ENCODE data around the gene FHOD1.

The FHOD1 gene

DNA sequence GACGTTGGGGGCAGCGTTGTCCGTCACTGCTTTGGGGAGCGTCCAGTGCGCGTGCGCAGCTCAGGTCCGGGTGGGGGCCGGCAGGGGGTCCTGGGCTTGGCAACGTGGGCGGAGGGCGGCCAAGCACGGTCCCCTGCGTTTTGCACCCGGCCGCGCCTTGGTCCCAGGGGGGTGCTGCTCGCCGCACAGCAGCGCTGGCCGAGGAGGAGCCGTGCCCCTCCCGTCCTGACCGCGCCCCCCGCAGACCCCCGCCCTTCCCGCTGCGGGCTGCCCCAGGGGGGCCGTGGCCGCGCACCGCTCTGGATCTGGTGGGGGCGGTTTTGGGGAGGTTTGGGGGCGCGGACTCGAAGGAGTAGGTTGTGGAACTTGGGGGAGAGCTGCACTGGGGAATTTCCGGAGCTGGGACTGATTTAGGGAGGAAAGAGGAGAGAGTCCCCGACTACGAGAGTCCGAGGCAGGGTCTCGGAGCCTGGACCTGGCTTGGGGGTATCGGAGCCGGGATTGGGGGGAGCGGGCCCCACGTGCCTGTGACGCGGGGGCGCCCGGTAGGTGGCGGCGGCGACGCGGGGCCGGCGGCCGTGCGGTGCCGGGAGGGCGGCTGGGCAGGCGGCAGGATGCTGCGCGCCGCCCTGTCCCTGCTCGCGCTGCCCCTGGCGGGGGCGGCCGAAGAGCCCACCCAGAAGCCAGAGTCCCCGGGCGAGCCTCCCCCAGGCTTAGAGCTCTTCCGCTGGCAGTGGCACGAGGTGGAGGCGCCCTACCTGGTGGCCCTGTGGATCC lies 1.3 kb upstream of the FHOD1 start, which contains the start of gene SLC9A5:
Gene SLC9A5 (plus strand): TSS at position 579 of the 777 bp plus-strand sequence. CDS start 36 bp downstream, at position 615.
- DNase-seq: no peak

DNA sequence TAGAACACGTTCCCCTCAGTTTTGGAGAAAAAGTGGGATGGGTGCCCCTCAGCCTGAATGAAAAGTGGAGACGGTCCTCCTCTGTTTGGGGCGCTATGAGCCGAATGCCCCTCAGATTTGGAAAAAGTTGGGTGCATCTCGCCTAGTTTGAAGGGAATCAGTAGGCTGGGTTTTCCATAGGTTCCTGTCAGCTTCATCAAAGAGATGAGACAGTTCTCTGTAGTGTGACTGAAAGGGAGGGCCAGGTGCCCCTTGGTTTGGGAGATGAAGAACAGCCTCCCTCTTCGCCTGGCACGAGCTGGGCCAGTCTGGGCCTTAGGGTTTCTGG lies 756 bp upstream of the FHOD1 start:
- DNase-seq: no peak

DNA sequence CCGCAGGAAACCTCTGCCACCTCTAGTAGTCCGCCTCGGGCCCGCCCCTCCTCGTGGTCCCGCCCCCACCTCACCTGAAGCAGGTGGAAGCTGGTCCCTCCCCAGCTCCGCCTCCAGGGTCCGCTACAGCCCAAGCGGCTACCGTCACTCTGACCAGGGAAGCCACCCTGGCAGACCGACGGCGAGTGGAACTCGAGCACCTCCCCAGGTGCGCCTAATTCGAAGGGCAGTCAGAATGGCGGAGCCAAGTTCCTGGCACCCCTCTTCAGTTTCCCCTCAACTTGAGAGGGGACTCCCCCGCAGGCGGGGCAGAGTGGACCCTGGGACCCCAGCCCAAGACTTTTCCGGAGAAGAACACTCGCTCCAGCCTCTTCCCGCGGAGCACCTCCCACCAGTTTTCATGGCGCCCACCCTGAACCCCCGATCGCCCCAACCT lies 507 bp downstream of the FHOD1 start:
- DNase-seq: no peak

DNA sequence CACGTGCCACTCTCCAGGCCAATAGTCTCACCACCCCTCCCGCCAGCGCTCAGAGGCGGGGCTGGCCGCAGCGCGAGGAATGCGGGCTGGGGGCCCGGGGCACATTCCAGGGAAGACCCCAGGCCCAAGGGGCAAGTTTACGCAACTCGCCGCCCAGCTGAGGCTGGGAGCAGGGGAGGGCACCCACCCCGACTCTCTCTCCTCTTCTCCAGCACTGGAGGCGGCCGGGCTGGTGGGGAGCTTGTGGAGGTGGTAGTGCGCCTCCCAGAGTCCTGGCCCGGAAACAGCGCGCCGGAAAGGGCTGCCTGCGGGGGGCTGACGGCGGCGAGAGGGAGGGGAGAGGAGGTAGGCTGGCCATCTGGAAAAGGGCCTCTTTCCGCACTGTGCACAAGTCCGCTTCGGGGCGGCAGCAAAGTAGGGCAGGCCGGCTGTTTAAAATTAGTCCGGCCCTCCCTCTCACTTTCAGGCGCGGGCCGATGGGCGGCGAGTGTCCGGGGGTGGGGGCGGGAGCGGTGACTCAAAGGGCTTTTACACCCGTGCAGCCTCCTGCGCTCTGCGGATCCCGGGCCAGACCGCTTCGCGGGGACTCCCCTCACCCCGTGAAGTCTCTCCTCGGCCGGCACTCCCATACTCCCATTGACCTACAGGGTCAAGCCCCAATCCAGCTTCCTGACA lies 1.1 kb downstream of the FHOD1 start:
- DNase-seq: peak; percentile 63 to 81

DNA sequence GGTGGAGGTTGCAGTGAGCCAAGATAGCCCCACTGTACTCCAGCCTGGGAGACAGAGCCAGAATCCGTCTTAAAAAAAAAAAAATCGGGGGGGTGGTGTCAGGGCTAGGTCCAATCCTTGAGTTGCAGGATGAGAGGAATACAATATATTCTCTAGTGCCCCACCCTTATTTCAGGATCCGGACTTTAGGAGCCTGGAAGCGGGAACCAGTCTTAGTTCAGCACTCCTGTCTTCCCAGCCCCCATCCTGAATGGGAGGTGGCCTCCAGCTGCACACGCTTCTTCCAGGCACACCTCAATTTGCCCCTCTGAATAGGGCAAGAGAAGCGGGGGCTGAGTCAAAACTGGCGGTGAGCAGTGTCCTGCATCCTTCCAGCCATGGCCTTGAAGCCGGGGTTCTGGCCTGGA lies 1.6 kb downstream of the FHOD1 start:
- DNase-seq: no peak

DNA sequence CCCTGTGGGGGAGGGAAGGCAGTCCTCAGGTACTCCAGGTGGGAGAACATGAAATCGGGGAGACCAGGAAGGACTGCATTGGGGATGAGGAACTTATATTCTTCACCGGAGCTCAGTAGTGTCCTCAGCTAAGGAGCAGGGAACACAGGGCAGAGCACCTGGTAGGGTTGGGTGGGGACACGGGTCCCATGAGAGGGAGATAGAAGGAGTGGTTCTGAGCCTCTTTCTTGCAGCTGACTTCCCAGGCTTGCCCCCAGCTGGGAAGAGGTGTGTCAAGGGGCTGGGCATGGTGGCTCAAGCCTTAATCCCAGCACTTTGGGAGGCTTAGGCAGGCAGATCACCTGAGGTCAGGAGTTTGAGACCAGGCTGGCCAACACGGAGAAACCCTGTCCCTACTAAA lies 2.1 kb downstream of the FHOD1 start:
- DNase-seq: no peak

DNA sequence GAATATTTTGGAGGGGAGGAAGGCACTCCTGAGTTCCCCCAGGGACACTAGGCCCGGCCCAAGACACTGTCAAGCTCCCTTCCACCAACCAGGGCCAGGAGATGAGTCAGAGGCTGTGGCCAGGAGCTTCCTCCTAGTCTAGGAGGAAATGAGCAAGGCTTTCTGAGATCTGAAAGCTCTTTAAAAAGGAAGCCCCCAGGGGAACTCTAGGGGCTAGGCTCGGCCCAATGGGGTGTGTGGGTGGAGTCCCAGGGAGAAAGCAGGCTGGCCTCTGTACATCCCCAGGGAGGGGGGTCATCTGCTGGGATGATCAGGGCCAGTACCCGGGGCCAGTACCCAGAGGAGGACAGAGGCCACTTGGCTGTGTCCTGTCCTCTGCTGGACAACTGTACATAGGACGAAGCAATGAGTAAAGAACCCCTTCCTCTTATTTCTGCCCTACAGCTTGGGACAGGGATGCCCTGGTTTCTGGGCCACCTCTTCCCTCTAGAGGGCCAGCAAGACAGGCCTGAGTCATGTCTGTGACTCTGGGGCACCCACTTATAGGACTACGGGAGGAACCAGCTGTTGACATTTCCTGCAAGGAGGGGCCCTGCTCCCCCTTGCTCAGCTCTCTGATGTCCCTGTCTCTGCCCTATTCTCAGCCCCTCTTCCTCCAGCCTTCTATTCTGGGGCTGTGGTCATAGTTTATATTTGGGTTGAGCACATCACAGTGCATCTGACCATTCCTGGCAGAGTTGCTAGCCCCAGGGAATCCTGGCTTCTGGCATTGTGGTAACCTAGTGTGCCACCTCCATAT lies 2.7 kb downstream of the FHOD1 start:
- DNase-seq: peak; percentile 97 to 98

DNA sequence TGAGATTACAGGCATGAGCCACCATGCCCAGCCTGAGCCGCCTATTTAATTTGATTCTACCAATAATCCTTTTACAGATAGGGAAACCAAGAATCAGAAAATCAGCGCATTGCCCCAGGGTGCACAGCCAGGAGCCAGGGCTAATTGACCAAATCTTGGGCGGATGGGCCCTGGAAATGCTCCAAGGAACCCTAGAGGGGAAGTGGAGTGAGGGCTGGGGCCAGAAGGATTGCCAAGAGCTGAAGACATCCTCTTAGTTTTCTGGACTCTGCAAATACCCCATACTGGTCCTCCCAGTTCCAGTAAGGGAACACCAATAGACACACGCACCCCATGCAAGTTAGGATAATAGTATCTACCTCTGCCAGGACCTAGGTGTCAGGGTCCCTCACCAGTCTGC lies 3.8 kb downstream of the FHOD1 start:
- DNase-seq: peak; percentile 76 to 79

DNA sequence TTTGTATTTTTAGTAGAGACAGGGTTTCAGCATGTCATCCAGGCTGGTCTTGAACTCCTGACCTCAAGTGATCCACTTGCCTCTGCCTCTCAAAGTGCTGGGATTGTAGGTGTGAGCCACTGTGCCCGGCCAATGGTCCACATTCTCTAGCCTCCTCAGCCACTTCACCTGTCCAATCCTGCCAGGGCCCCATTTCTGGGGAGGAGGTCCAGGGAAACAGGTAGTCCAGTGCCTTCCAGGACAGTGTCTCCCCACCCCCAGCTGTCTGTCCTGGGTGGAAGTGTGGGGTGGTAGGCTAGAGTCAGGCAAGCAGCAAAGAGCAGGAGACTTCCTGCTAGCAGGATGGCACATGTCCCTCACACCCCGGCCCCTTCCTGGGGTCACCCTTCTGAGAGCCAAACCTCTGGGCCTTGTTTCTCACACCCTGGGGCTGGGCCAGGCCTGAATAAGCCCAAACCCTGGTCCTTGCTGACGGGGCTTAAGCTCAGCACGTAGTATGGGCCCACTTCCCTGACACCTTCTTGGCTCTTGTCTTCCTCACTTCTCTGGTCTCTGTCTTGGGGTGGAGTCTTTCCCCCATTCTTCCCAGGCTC lies 5.0 kb downstream of the FHOD1 start:
- peak in 1 of 2 donors; percentile 17 for DNase-seq

DNA sequence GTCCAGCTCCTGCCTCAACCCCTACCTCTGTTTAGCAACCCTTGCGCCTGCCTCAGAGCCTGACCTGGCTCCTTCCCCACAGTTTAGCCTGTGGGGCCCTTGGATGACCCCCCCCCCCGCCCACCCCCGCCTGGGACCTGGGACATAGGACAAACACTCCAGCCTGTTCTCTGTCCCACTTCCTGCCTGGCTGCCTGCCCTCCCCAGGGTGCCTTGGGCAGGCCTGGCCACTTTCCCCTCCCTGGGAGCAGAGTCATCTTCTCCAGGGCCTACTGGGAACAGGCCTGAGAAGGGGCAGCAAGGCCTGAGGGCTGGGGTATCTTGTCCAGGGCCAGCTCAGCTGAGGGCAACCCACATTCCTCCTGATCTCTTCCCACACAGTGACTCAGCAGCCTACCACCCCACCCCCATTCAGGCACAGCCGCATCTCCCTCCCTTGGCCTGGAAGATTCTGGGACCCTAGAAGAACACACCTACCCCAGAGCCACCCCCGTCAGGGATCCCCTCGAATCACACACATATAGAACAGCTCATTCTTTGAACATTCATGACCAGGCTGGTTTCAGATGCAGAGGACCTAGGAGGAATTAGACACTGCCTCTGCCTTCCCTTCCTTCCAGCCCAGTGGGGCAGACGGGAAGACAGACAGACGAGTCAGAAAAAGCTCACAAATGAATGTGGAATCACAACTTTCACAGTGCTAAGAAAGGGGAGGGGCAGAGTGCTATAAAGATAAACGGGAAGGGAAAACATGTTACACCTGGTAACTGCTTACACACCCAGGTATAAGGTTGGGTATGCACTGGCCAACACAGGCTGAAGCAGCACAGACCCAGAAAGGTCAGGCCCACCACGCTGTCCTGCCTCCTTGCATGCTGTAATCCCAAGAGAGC lies 6.0 kb downstream of the FHOD1 start:
- DNase-seq: peak; percentile 45 to 82

DNA sequence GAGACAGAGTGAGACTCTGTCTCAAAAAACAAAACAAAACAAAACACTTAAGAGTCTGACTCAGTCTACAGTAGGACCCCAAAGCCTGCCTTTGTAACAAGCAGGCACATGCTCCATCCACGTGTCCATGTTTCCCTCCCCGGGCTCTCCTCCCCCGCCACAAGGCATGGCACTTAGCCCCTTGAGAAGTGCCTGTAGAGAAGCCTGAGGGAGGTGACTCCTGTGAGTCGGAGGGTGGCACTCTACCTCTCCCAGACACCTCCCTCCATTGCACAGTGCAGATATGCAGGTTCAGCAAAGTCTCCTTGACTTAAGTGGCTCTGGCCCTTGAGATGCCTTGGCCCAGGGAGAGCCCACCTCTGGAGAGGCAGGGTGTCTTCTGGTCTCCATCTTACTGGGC lies 6.8 kb downstream of the FHOD1 start:
- DNase-seq: no peak

DNA sequence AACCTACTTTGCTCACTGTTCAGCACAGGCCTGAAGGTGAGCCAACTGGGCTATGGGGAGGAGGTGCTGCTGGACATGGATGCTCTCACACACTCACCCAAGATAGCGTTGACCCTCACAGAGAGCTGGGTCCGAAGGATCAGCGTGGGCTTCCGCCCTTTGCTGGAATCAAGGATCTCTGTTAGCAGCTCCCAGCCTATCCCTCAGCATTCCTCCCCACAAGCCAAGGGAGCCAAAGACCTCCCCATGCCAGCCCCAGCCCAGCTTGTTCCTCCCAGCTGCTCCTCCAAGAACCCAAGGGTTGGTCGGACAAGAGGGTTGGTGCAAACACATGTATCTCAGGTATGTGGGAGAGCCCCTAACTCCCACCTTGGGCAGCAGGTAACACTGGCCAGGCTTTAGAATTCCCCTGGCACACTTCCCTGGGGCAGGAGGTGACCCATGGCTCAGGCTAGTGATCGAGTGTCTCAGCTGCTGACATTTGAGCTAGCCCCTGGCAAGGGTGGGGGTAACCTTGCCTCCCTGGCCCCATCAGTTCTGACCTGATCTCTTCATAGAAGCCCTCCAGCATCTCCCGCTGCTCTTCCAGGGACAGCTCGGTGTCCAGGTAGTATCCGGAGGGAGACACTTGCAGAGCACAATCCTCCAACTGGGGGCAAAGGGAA lies 8.3 kb downstream of the FHOD1 start:
- DNase-seq: no peak

DNA sequence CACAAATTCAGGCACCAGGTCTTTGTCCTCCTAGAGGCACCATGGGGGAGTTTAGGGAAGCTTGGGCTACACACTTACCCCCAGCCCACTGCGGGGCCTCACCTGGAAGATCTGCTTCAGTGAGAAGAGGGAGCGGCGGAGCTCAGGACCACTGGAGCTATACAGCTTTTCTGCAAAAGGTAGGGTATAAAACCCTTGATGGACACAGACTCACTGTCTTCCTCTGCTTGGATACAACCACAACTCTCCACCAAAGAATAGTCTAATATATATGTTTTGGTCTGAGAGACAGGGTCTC lies 9.1 kb downstream of the FHOD1 start:
- DNase-seq: no peak

DNA sequence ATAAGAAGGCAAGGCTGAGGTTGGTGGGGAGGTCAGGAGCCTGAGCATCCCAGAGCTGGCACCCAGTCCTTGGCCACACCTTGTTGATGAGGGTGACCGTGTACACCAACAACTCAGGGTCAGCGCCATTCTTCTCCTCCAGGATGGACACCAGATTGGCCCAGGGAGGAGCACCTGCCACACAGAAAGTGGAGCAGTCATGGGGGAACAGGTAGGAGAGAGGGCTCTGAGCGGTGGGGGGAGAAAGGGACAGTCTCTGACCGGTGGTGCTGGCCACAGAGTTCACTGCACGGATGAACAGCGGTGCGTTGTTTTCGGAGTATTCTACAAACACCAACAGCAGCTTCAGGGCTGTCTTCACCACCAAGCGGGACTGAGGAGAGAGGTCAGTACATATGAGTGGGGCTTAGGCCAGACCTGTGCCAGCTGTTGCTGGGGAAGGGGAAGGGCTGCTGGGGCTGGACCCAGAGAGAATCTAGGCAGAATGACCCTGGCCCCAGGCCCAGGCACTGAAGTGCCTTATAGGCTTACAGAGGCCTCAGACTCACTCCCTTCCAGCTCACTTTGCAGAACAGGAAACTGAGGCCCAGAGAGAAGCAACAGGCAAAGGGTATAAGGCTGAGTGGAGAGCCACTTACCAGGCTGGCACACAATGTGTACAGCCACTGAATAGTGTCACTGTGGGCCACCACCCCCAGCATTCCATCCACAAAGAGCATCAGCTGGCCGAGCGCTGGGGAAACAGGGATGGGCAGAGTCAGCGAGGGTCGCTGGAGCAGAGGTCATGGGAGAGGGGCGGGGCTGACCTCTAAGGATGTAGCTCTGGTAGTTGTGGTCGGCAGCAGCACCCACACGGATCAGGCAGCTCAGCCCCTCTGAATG lies 9.6 kb downstream of the FHOD1 start:
- no peak for DNase-seq

DNA sequence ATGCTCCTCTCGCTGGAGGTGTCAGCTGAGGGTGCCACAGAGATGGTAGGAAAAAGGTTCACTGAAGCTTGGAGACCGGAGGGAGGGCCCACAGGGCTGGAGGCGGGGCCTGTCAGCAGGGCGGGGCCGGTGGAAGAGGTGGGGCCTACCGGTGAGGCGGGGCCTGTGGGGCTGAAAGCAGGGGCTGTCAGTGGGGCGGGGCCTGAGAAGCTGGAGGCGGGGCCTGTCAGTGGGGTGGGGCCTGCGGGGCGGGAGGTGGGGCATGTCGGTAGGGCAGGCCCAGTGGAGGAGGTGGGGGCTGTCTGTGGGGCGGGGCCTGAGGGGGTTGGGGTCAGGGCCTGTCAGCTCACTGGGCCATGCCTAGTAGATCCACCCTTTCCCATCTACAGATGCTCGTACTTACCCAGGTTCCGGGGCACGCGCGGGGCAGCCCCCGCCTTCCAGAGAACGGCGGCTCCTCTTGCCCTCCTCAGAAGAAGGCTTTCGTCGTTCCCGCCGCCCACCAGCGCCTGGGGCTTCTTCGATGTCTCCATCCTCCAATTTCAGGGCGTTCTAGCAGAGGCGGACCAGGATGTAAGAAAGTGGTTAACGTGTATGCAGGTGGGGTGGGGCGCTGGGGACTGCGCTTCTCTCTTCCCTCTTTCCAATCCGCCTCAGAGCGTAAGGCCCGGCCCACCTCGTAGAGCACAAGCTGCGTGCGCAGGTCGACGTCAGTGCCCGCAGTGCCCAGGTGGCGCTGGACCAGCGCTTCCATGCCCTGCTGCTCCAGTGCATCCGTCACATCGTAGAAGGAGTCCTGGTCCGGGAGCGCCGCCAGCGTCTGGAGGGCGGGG lies 10.5 kb downstream of the FHOD1 start:
- peak; percentile 68 to 71 for DNase-seq

DNA sequence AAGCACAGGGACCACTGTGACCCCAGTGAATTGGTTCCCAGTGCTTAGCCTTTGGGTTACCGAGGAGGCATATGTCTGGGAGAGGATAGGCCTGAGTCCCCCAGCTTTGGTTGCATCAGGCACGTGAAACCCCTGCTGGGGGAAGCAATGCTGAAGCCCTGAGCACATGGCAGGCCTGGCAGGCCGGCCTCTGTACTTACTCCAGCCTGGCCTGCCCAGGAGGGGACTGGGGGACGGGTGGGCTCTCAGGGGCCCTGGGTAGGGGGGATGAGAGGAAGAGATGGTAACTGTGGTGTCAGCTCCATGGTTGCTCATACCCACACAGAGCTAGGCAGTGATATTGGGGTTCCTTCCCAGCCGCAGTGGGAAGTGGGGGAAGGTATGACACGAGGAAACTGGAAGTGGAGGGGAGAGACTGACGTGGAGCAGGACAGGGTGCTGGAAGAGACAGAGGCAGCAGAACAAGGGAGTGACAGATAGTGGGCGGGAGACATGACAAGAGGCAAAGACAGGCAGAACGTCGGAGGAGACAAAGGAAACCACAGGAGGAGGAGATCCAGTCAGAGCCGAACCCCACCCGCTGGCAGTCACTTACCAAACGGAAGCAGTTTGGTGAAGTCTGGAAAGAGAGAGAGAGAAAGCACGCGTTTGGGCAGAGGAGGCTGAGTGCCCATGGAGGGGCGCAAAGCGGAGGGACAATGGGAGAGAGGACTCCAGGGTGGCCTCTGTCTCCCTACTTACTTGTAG lies 11.3 kb downstream of the FHOD1 start:
- DNase-seq: peak; percentile 31 to 65

DNA sequence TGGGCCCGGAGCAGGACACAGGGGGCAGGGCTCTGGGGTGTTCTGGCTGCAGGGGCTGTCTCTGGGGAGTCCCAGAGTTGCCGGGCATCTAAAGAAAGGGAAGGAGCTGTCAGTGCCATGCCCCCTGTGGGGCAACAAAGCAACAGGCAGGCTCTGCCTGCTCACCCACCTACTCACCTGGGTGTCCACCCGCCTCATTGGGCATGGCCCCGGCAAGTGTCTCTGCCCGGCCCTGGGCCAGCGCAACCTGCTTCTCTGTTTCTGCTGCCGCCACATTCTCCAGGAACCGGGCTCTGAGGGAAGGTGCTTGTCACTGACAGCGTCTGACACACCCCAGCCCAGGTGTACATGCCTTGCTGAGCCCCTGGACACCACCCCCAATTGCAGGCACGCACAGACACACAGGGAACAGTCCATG lies 13.1 kb downstream of the FHOD1 start:
- DNase-seq: no peak

DNA sequence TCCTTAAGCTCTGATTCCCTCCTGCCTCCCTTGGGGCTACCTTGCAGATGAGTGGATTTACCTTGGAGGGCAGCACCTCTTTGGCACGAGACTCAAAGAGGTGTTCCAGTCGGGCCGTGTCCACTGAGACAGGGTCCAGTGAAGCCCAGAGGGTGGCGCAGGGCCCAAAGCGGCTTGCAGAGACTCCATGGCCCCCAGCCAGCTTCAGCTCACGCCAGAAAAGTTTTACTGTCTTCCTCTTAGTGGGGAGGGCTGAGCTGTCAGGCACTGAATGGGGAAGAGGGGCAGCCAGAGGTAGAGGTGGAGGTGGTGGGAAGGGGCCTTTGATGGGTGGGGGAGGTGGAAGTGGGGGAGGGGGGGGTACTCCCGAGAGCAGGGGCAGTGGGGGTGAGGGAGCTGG lies 13.7 kb downstream of the FHOD1 start:
- DNase-seq: no peak

All from inflammatory macrophage (primary cell).